NCI-H2227 (cell line): ENCODE data around the gene PNPLA7.
"Not testable (repeated sequence)": the region's sequence is repeated elsewhere in the genome, so short reads cannot be mapped to it uniquely, and the experiment has no call there.

Experiments used
- DNase-seq: peaks from one replicate; lab custom pipeline; 2025; ENCODE audit not compliant: unreplicated experiment; lab: John Stamatoyannopoulos, UW

The PNPLA7 gene

DNA sequence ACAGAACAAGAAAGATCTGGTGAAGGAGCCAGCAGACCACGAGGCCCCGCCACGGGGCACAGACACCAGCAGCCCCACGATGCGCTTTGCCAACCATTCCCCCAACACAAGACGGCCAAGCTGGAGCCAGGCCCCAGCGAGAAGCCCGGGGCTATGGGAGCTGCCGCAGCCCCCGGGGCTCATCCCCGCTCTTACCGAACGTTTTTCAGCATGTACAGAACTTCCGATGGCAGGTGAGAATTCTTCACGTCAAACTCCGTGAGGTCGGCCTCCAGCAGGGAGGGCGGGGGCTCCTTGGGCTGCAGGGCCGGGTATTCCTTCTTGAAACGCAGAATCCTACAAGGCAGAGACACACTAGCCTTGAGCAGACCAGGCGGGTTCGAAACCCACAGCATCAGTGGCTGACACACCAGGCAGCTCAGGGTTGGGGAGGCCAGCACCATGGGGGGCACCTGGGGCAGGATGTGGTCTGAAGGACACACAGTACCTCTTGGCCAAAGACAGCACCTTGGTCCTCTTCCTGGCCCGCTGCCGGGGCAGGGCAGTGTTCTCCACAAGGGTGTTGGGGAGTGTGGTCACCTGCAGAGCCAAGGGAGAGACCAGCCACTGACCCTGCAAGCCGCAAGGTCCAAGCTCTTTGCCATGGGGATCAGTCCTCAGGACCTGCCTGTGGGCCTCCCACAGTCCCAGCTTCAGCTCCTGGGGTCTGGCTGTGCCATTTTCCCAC is 6.8 kb downstream of the PNPLA7 start:
- no peak for DNase-seq

DNA sequence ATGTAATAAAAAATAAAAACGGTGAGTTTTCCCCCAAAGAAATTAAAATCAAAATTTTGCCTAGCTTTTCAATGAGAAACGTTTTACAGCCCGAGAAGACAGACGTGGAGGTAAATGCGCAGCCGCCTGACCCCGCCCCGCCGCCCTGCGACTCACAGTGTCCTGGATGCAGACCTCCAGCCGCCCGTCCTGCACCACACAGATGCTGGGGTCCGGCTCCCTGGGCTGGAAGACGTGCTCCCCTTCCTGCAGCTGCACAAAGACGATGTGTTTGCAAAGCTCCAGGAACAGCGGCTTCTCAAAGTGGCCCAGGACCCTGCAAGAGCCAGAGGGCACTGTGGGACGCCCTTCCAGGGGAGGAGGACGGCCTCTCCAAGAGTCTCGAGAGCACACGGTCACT is 7.7 kb downstream of the PNPLA7 start:
- DNase-seq = no peak

DNA sequence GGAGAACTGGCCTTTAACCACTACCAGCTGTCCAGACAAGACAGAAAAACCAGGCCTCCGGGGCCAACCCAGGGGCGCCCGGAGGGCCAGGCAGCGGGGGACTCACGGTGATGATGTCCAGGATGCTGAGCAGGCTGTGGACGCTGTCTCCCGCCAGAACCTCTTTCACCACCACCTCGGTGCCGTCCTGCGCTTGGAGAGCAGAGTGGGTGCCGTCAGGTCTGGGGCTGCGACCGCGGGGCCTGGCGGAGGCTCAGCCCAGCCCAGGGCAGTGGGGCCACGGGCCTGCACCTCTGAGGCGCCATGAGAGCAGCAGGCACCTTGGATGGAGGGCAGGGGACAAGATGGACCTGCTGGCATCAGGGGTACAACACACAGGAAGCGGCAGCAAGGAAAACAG is 9.7 kb downstream of the PNPLA7 start:
- DNase-seq = no peak

DNA sequence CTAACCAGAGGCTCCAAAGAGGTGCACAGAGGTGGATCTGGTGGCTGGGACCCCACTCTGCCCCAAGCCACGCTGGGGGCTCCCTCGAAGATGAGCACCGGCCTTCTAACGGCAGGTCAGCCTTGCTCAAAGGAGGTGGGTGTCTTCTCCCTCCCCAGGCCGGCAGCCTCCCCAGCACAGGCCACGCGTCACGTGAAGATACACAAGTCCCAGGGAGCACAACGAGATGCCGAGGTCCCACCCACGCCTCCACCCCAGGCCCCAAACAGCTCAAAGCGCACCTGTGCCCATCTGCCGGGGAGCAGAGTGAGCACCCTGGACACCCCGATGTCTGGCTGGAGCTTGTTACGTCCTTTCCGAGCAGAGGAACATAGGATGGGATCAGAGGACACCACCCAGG is 12.1 kb downstream of the PNPLA7 start:
- DNase-seq = no peak

DNA sequence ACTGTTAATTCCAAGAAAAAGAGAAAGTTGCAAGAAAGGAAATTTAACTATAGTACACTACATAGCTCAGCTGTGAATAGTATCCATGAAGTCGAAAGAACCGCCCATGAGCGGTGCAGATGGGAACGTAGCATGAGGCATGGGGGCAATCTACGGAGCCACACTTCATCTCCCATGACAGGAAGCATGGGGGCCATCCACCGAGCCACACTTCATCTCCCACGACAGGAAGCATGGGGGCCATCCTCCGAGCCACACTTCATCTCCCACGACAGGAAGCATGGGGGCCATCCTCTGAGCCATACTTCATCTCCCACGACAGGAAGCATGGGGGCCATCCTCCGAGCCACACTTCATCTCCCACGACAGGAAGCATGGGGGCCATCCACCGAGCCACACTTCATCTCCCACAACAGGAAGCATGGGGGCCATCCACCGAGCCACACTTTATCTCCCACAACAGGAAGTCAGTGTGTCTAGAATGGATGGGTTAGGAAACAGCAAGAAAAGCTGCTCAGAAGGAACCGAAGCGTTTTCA is 13.5 kb downstream of the PNPLA7 start:
- not testable (repeated sequence) for DNase-seq

DNA sequence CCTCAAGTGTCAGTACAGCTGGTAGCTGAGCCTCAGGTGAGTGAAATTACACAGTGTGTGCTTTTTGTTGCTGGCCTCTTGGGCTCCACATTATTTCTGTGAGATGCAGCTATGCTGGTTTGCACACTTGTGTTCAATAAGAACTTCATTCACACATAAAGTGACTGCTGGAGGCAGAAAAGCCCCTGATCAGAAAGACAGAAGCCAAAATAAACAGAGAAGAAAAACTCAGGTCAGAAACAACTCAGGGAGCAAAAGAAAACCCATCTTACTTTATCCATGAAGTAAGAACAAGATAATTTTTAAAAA is 15.1 kb downstream of the PNPLA7 start:
- no peak for DNase-seq

DNA sequence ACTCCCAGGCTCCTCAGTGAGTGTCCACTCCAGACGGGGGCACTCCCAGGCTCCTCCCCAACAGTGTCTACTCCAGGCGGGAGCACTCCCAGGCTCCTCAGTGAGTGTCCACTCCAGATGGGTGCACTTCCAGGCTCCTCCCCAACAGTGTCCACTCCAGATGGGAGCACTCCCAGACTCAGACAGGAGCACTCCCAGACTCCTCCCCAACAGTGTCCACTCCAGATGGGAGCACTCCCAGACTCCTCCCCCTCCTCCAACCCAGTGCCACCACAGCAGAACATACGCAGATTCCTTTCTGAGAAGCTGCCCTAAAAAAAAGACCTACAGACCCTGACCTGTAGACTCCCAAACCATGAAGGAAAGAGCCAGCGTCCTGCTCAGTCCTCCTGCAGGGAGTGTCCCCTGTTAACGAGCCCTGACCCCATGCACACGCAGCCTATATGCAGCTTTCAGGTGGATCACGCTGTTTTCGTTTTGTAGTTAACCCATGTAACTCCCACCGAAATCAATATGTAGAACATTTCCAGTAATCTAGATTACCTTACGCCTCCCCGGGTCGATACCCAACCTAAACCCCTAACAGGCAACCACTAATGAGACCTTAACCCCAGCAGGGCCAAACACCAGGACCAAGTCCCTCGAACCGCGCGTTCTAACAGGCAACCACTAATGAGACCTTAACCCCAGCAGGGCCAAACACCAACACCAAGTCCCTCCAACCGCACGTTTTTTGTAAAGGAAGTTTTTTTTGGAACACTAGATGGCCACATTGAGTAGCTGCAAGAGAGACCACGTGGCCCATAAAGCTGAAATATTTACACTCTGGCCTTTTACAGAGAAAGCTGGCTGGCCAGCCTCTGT is 15.7 kb downstream of the PNPLA7 start:
- DNase-seq = peak; percentile 60

DNA sequence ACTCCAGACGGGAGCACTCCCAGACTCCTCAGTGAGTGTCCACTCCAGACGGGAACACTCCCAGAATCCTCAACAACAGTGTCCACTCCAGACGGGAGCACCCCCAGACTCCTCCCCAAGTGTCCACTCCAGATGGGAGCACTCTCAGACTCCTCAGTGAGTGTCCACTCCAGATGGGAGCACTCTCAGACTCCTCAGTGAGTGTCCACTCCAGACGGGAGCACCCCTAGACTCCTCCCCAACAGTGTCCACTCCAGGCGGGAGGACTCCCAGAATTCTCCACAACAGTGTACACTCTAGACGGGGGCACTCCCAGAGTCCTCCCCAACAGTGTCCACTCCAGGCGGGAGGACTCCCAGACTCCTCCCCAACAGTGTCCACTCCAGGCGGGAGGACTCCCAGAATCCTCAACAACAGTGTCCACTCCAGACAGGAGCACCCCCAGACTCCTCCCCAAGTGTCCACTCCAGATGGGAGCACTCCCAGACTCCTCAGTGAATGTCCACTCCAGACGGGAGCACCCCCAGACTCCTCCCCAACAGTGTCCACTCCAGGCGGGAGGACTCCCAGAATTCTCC is 17.2 kb downstream of the PNPLA7 start:
- DNase-seq = not testable (repeated sequence)

DNA sequence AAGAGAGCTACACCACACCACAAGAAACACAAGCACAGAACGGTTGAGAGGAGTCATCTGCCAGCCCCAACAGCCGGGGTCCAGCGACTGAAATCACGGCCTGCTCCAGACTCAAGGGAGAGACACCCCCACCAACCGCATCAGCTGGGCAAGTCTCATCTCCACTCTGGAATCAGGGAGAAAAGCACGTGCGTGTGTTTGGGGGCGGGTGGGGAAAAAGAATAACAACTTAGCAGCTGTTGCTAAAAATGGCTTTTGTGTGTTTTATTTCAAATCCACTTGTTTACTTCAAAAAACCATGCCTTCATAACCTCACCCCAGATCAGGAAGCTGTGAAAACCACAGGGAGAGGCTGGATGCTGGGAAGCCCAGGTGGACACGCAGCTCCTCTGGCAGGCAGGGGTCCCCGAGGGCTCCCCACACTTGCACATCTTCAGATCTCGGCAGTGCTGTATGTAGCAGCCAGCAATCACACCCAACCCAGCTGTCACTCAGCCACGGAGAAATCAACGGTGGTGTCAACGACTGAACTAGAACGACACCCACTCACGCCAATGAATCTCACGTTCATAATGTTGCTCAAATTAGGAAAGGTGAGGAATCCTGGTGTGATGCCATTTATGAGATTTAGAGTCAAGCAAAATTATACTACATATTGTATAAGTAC is 19.0 kb downstream of the PNPLA7 start:
- no peak for DNase-seq

DNA sequence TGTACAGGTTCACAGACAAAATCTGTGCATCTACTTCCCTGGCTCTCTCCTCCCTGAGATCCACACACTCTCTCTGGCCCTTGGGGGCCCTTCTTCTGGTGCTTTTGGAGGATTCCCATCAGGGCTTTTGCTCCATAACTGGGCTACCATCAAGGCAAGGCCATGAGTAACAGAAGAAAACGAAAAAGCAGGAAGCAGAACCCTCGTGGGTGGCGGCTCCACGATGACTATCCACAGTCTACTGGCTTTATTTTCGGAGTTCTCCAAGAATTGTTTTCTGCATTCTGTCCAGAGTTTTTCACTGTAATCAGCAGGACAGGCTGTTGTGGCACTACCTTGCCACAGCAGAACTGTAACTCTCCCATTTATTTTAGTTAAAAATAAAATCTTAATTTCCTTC is 19.9 kb downstream of the PNPLA7 start:
- no peak for DNase-seq

DNA sequence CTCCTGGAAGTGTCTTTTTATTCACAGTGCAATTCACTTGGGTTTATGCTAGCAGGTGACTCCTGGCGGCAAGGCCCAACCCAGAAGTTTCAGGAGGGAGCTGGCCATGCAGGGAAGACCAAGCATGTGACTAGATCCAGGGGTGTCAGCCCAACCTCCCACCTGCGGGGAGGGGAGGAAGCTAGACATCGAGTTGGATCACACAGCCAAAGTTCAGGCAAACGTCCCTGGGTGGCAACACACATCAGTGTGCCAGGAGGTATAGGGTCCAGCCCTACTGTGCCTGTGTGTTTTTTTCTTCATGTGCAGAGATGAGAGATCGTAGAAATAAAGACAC is 25.3 kb downstream of the PNPLA7 start:
- no peak for DNase-seq

DNA sequence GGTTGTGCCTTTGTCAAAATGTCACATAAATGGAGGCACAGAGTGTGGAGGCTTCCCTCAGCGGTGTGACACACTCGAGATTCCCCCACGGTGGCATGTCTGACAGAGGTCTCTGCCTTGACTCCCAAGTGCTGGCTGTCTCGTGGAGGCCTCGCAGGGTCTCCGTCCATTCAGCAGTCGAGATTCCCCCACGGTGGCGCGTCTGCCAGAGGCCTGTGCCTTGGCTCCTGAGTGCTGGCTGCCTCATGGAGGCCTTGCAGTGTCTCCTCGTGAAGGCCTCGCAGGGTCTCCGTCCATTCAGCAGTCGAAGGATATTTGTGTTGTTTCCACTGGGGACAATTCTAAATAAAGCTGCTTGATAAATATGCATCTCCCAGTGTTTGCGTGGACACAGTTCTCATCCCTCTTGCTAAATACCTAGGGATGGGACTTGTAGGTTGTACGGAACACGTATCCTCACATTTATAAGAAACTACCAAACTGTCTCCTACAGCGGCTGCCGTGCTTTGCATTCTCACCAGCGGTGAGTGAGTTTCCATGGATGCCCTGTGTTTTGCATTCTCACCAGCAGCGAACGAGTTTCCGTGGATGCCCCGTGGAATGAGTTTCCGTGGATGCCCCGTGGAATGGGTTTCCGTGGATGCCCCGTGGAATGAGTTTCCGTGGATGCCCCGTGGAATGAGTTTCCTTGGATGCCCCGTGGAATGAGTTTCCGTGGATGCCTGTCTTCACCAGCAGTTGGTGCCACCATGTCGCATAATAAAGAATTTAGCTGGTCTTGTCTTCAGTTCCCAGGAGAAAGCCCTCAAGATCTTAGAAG is 25.8 kb downstream of the PNPLA7 start:
- no peak for DNase-seq

DNA sequence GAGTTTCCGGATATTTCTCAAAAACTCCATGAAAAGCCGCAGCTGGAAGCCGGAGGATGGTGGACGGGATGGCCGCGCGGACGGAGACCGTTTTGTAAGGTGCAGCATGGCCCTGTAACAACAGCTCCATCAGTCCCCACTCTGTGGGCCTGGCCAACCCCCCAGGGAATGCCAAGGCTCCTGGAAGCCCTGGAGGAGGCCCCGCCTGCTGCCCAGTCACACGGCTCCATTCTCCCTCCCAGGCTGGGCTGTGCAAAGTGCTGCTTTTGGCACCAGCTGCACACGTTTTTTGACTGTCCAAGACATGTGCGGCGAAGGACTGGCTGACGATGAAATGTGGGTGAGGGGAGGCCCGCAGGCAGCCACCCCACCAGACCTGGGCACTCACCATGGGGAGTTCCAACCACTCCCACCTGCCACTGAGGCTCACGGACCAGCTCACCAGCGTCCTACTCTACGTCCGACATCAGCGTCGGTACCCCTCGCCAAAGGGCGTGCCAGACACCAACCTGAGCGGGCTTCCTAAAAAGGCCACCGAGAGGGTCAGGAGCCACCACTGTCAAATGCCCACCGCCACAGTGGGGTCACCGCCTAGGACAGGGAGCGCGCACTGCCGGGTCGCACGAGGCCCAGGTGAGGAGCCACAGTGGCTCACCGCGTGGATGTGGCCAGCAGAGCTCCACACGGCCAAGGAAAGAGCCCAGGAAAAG is 27.3 kb downstream of the PNPLA7 start:
- no peak for DNase-seq

DNA sequence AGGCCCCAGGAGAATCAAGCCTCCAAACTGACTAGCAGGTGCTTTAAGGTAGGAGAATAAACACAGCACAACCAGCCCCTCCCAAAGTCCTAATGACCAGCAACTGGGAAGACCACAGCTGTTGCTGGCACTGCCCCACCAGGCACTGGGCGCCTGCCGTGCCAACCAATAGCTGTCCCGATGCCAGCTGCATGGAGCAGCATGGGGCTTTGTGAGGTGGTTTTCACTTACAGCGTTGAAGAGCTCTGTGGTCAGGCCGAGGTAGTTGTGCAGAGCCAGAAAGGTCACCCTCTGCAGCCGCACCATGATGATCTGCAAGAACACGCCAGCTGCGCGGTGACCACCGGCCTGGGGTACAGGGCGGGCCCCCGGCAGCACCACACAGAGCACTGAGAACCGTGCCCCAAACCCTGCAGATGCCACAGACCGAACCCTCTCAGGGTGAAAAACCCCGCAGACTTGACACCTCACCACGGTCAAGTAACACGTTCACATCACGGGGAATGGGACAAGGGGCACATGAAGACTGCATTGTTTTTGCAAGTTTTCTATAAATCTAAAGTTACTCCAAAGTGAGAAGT is 28.7 kb downstream of the PNPLA7 start:
- DNase-seq = no peak

DNA sequence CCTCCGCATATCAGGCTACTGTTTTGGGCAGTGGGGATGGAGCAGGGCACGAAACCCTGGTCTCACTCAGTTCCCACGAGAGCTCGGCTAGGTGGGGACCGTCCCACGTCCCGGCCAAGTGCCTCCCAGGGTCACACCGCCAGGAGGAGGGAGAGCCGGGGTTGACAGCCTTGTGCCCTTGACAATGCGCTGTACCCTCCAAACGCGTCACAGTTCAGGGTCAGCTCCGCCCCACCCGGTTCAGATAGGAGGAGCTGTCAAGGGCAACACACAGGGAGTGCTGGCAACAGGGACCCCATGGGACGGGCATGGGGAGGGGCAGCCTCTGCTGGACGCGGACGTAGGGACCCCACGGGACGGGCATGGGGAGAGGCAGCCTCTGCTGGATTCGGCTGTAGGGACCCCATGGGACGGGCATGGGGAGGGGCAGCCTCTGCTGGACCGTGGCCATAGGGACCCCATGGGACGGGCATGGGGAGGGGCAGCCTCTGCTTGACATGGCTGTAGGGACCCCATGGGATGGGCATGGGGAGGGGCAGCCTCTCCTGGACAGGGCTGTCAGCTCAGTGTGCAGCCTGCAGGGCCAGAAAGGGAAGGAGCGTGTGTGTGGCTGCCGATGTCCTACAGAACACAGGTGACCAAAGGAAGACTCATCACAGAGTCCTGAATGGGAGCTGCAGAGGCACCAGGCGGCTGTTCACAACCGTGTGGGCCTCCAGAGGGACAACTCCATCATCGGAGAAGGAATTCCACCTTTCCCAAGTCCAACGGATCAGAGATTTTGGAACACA is 29.4 kb downstream of the PNPLA7 start:
- no peak for DNase-seq

DNA sequence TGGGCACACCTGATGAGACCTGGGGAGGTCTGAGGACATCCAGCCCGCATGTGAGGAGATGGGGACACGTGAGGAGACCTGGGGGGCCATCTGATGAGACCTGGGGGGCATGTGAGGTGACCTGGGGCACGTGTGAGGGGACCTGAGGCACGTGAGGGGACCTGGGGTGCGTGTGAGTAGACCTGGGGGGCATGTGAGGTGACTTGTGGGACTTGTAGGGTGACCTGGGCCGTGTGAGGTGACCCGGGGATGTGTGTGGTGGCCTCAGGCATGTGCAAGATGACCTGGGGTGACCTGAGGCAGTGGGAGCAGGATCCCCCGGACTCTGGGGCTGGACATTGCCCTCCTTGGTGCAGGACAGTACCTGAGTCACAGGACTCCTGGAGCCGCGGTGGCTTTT is 30.6 kb downstream of the PNPLA7 start:
- DNase-seq = no peak

DNA sequence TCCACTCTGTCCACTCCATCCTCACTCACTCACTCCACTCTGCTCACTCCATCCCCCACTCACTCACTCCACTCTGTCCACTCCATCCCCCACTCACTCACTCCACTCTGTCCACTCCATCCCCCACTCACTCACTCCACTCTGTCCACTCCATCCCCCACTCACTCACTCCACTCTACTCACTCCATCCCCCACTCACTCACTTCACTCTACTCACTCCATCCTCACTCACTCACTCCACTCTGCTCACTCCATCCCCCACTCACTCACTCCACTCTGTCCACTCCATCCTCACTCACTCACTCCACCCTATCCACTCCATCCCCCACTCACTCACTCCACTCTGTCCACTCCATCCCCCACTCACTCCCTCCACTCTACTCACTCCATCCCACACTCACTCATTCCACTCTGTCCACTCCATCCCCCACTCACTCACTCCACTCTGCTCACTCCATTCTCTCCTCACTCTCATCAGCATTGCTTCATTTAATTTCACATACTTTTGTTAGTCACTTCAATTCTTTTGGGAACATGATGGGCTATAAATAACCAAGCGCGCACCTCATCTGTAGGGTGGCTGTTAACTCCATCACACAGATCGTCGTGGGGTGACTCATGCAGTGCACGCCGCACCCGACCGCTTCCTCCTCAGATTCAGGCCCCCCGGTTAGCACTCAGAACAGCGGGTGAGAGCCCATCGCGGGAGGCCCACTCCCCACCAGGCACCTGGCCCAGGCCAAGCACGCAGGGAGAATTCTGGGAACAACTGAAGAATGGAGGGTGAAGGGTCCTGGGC is 31.3 kb downstream of the PNPLA7 start:
- not testable (repeated sequence) for DNase-seq
